Measurements from ENCODE around the gene AUTS2. TPM values are rescaled to one million over a fixed set of nuclear protein-coding genes. Genes with fewer than 3 reads are reported as not detected.
A peak's percentile ranks its signal among the peaks of the same experiment; 100 is the strongest.

AUTS2 gene
- total RNA-seq, 1 experiment from 2014 or later = 50.0 TPM

- TF ChIP-seq FOXP4 (CRISPR knock-in tag; IDR thresholded peaks at IDR 0.05) (no peak), ETV6 (CRISPR knock-in tag; IDR thresholded peaks at IDR 0.05) (no peak)
Observed at GRCh38 chr7:69845721-69846495, 247.6 kb downstream of the AUTS2 start (continued).

DNA sequence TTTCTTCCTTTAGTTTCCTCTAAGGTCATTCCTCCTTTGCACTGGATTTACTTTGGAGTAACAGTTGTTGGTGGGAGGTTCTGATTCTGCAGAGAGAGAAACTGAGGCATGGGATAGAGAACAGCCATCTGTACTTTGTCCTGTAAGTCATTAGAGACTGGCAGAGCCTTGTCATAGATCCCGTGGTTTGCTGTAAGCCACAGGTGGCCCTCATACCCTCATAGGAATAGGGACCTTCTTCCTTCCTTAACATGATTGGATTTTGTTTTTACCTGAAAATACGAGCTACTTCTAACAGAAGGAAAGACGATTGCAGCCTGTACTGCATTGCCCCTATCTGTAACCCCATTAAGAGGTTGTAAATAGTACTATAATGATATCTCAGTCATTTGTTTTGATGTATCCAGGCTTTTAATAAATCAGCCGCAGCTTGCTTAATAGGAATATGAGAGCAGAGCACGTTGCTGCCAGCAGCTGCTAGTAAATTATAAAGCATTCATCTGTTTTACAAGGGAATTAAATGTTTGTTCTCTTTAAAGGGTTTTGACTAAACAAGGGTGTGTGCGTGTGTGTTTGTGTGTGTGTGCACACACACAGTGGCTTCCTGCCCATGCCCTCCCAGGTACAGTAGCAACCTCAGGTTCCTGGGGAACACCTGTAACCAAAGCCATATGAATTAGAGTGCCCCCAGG lies 249.8 kb downstream of the AUTS2 start:
- TF ChIP-seq EMX1 (CRISPR knock-in tag; IDR thresholded peaks at IDR 0.05) (no peak), FOXP4 (CRISPR knock-in tag; IDR thresholded peaks at IDR 0.05) (no peak), KAT7 (CRISPR knock-in tag; IDR thresholded peaks at IDR 0.05; ENCODE audit: borderline replicate concordance) (no peak), AR (CRISPR knock-in tag; IDR thresholded peaks at IDR 0.05) (no peak), FOXP1 (CRISPR knock-in tag; IDR thresholded peaks at IDR 0.05; ENCODE audit: borderline replicate concordance) (no peak), ZNF138 (CRISPR knock-in tag; conservative IDR thresholded peaks at IDR 0.05) (no peak)
- Mint-ChIP-seq H3K4me1 (no peaks in the 10 kb centered on the region), H3K27ac (no peak overlapping the region), H3K9me3 (no peaks in the 10 kb centered on the region), H3K4me3 (no peak overlapping the region), H3K27me3 (ENCODE audit: low read depth) (no peaks in the 10 kb centered on the region), H3K36me3 (no peaks in the 10 kb centered on the region)
- no peak for DNase-seq (ENCODE audit: low spot score)
- POLR2A ChIA-PET = no interaction called here
- ATAC-seq = no peak
- CTCF ChIA-PET = no interaction called here

DNA sequence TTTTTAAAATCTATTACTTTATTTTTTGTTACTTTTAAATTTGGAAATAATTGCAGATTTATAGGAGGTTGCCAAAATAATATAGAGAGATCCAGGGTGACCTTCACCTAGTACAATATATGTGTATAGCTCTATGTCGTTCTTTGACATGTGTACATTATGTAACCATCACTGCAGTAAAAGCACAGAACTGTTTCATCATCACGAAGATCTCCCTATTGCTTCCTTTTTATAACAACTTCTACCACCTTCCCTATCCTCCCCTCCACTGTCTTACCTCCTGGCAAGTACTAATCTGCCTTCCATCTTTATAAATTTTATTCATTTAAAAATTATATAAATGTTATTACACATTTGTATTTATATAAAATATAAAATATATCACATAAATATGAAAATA lies 251.0 kb downstream of the AUTS2 start:
- no peak for ATAC-seq
- ChIA-PET POLR2A (no interaction called here), CTCF (no interaction called here)
- no peaks in the 10 kb centered on the region for H3K9me3 Mint-ChIP-seq
- H3K36me3 Mint-ChIP-seq = no peaks in the 10 kb centered on the region
- H3K27ac Mint-ChIP-seq = no peak overlapping the region
- no peak for TF ChIP-seq HMGXB4 (CRISPR knock-in tag; IDR thresholded peaks at IDR 0.05)
- TF ChIP-seq, protein P1, sequence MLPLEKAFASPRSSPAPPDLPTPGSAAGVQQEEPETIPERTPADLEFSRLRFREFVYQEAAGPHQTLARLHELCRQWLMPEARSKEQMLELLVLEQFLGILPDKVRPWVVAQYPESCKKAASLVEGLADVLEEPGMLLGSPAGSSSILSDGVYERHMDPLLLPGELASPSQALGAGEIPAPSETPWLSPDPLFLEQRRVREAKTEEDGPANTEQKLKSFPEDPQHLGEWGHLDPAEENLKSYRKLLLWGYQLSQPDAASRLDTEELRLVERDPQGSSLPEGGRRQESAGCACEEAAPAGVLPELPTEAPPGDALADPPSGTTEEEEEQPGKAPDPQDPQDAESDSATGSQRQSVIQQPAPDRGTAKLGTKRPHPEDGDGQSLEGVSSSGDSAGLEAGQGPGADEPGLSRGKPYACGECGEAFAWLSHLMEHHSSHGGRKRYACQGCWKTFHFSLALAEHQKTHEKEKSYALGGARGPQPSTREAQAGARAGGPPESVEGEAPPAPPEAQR (CRISPR knock-in tag; IDR thresholded peaks at IDR 0.05) = no peak
- TF ChIP-seq GABPB1 (CRISPR knock-in tag; IDR thresholded peaks at IDR 0.05) = 0 out of 2 replicates have a peak, but pooled peaks have one; percentile 29
- TF ChIP-seq TP53 (CRISPR knock-in tag; IDR thresholded peaks at IDR 0.05) = no peak
- no peak overlapping the region for H3K4me3 Mint-ChIP-seq
- H3K27me3 Mint-ChIP-seq (ENCODE audit: low read depth) = no peaks in the 10 kb centered on the region; the same call in 1 of the 2 replicates
- H3K4me1 Mint-ChIP-seq = no peaks in the 10 kb centered on the region
- no peak for DNase-seq (ENCODE audit: low spot score)
